ENCODE measurements around the gene ZNF57.
A peak's percentile ranks its signal among the peaks of the same experiment; 100 is the strongest.
"Not testable (repeated sequence)": the region's sequence is repeated elsewhere in the genome, so short reads cannot be mapped to it uniquely, and the experiment has no call there.

The ZNF57 gene

GRCh38 chr19:2902590-2903218 lies 2.0 kb downstream of the ZNF57 start:
- no peak for DNase-seq

GRCh38 chr19:2903326-2903725 lies 2.6 kb downstream of the ZNF57 start:
- not testable (repeated sequence) for DNase-seq

GRCh38 chr19:2905918-2906519 lies 5.3 kb downstream of the ZNF57 start:
- no peak for DNase-seq

GRCh38 chr19:2906631-2907195 lies 6.0 kb downstream of the ZNF57 start:
- DNase-seq: no peak

- DNase-seq: no peak
These were observed 11.6 kb downstream of the ZNF57 start for GRCh38 chr19:2912306-2912705.

GRCh38 chr19:2917275-2918184 lies 16.8 kb downstream of the ZNF57 start:
- DNase-seq: no peak

- DNase-seq: no peak
These were observed 22.3 kb downstream of the ZNF57 start for GRCh38 chr19:2922987-2923386.

- no peak for DNase-seq
These were observed 22.8 kb downstream of the ZNF57 start for GRCh38 chr19:2923510-2923909.

- DNase-seq: no peak
These were observed 25.8 kb downstream of the ZNF57 start for GRCh38 chr19:2926341-2927031.

GRCh38 chr19:2927032-2927430 lies 26.3 kb downstream of the ZNF57 start:
- DNase-seq: no peak

- DNase-seq: no peak
These were observed 32.8 kb downstream of the ZNF57 start for GRCh38 chr19:2933490-2933910.

- not testable (repeated sequence) for DNase-seq
These were observed 35.1 kb downstream of the ZNF57 start for GRCh38 chr19:2935863-2936262.

GRCh38 chr19:2942928-2943640 lies 42.4 kb downstream of the ZNF57 start:
- no peak for DNase-seq

GRCh38 chr19:2944403-2944774 lies 43.7 kb downstream of the ZNF57 start:
- no peak for DNase-seq

GRCh38 chr19:2944775-2945574 lies 44.2 kb downstream of the ZNF57 start, which contains the start of gene ZNF77:
TSS of gene ZNF77 (minus strand) at chr19:2944971. CDS start at chr19:2944840, 131 bp downstream.
- DNase-seq: peak; percentile 84 to 98

GRCh38 chr19:2945575-2946184 lies 45.0 kb downstream of the ZNF57 start:
- no peak for DNase-seq

- no peak for DNase-seq
These were observed 49.2 kb downstream of the ZNF57 start for GRCh38 chr19:2949939-2950285.

- peak; percentile 98 for DNase-seq
These were observed 49.8 kb downstream of the ZNF57 start for GRCh38 chr19:2950286-2951124.

GRCh38 chr19:2952953-2953481 lies 52.3 kb downstream of the ZNF57 start:
- DNase-seq: no peak

GRCh38 chr19:2957160-2957559 lies 56.4 kb downstream of the ZNF57 start:
- DNase-seq: no peak
